ENCODE data around the gene GOLGA8M.
"Not testable (repeated sequence)": the region's sequence is repeated elsewhere in the genome, so short reads cannot be mapped to it uniquely, and the experiment has no call there.

The GOLGA8M gene, protein sequence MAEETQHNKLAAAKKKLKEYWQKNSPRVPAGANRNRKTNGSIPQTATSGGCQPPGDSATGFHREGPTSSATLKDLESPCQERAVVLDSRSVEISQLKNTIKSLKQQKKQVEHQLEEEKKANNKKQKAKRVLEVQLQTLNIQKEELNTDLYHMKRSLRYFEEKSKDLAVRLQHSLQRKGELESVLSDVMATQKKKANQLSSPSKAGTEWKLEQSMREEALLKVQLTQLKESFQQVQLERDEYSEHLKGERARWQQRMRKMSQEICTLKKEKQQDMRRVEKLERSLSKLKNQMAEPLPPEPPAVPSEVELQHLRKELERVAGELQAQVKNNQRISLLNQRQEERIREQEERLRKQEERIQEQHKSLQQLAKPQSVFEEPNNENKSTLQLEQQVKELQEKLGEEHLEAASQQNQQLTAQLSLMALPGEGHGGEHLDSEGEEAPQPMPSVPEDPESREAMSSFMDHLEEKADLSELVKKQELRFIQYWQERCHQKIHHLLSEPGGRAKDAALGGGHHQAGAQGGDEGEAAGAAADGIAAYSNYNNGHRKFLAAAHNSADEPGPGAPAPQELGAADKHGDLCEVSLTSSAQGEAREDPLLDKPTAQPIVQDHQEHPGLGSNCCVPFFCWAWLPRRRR

GRCh38 chr15:28712270-28712669 is at the start of gene GOLGA8M:
Gene GOLGA8M, minus strand, starts transcription at chr15:28712421. Its CDS starts 98 bp downstream, at chr15:28712323.
- not testable (repeated sequence) for DNase-seq (ENCODE audit: low read depth in 1 of 2, low spot score in 1 of 2)

DNA sequence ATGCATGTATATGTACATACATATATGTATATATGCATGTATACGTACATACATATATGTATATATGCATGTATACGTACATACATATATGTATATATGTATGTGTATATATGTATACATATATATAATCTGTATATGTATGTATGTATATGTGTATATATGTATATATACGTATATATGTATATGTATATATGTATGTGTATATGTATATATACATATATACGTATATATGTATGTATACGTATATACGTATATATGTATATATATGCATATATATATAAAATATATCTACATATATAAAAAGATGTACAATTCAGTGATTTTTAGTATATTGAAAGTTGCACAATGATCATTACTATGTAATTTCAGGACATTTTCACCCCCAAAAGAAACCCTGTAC is 30.7 kb upstream of the GOLGA8M start:
- not testable (repeated sequence) for DNase-seq (ENCODE audit: low read depth in 1 of 2, low spot score in 1 of 2)

- DNase-seq (ENCODE audit: low read depth in 1 of 2, low spot score in 1 of 2) = peak in 1 of 2 donors; percentile 35
Observed at GRCh38 chr15:28738590-28739292, 26.5 kb upstream of the GOLGA8M start.

DNA sequence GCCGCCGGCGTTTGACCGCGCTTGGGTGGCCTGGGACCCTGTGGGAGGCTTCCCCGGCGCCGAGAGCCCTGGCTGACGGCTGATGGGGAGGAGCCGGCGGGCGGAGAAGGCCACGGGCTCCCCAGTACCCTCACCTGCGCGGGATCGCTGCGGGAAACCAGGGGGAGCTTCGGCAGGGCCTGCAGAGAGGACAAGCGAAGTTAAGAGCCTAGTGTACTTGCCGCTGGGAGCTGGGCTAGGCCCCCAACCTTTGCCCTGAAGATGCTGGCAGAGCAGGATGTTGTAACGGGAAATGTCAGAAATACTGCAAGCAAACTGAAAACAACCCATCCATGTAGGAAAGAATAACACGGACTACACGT is 26.0 kb upstream of the GOLGA8M start:
- not testable (repeated sequence) for DNase-seq (ENCODE audit: low read depth in 1 of 2, low spot score in 1 of 2)

DNA sequence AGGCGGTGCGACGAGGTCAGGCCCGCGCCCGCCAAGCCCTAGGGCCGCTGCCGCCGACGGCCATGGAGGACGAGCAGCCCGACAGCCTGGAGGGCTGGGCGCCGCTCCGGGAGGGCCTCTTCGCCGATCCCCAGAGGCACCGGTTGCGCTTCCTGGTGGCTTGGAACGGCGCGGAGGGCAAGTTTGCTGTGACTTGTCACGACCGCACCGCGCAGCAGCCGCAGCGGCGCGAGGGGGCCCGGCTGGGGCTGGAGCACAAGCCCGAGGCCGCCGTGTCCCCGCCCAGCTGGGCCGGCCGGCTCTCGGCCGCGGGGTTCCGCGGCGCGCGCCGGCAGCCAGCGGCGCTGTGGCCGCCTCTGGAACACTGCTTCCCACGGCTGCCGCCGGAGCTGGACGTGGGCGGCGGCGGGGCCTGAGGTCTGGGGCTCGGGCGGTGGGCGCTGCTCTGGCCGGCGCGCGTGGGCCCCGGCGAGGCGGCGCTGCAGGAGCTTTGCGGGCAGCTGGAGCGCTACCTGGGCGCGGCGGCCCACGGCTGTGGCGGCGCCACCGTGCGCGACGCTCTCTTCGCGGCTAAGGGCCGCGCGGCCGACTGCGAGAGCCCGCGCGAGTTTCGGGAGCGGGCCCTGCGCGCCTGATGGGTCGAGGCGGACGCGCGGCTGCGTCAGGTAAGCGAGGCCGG is 25.4 kb upstream of the GOLGA8M start:
- DNase-seq (ENCODE audit: low read depth in 1 of 2, low spot score in 1 of 2) = not testable (repeated sequence)

GRCh38 chr15:28728061-28728460 is 15.8 kb upstream of the GOLGA8M start:
- DNase-seq (ENCODE audit: low read depth in 1 of 2, low spot score in 1 of 2) = peak in 1 of 2 donors; percentile 30

- DNase-seq (ENCODE audit: low read depth in 1 of 2, low spot score in 1 of 2) = not testable (repeated sequence)
Observed at GRCh38 chr15:28727026-28727425, 14.8 kb upstream of the GOLGA8M start.

DNA sequence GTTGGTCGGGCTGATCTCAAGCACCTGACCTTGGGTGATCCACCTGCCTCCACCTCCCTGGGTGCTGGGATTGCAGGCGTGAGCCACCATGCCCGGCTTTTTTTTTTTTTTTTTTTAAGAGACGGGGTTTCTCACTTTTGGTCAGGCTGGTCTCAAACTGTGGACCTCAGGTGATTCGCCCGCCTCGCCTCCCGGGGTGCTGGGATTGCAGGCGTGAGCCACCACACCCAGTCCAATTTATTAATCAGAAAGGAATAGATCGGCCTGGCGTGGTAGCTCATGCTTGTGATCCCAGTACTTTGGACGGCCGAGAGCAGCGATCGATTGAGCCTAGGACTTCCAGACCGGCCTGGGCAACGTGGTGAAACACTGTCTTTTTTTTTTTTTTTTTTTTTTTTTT is 13.9 kb upstream of the GOLGA8M start:
- DNase-seq (ENCODE audit: low read depth in 1 of 2, low spot score in 1 of 2) = no peak

DNA sequence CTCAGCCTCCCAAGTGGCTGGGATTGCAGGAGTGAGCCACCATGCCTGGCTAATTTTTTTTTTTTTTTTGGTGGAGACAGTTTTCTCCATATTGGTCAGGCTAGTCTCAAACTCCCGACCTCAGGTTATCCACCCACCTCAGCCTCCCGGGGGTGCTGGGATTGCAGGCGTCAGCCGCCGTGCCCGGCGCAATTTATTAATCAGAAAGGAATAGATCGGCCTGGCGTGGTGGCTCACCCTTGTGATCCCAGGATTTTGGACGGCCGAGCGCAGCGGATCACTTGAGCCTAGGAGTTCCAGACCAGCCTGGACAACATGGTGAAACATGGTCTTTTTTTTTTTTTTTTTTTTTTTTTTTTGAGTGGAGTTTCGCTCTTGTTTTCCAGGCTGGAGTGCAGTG is 13.3 kb upstream of the GOLGA8M start:
- DNase-seq (ENCODE audit: low read depth in 1 of 2, low spot score in 1 of 2) = no peak

GRCh38 chr15:28723986-28724385 is 11.8 kb upstream of the GOLGA8M start:
- not testable (repeated sequence) for DNase-seq (ENCODE audit: low read depth in 1 of 2, low spot score in 1 of 2)

DNA sequence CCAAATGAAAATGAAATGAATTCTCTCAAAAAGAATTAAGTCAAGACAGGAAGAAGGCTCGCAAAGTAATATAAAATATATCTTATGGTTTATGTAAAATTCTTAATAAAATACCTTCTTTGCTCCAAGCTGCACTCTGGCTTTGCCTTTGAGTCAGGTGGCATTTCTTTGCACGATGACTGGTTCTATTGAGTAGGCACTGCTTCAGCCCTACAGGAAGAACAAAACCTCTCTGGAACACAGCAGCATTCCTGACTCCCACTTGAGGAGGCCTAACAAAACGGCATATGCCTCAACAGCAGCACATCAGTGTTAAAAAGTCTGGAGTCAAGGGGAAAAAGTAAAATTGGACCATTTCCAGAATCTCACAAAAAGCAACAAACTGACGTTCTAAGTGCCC is 7.4 kb upstream of the GOLGA8M start:
- DNase-seq (ENCODE audit: low read depth in 1 of 2, low spot score in 1 of 2) = not testable (repeated sequence)

GRCh38 chr15:28718576-28718975 is 6.4 kb upstream of the GOLGA8M start:
- not testable (repeated sequence) for DNase-seq (ENCODE audit: low read depth in 1 of 2, low spot score in 1 of 2)

GRCh38 chr15:28714176-28714575 is 2.0 kb upstream of the GOLGA8M start:
- not testable (repeated sequence) for DNase-seq (ENCODE audit: low read depth in 1 of 2, low spot score in 1 of 2)

GRCh38 chr15:28703927-28704326 is 8.3 kb downstream of the GOLGA8M start:
- DNase-seq (ENCODE audit: low read depth in 1 of 2, low spot score in 1 of 2) = not testable (repeated sequence)

- not testable (repeated sequence) for DNase-seq (ENCODE audit: low read depth in 1 of 2, low spot score in 1 of 2)
Observed at GRCh38 chr15:28702427-28702826, 9.8 kb downstream of the GOLGA8M start.

GRCh38 chr15:28694006-28694751 is 18.0 kb downstream of the GOLGA8M start:
- DNase-seq (ENCODE audit: low read depth in 1 of 2, low spot score in 1 of 2) = not testable (repeated sequence)

GRCh38 chr15:28693021-28693420 is 19.2 kb downstream of the GOLGA8M start:
- DNase-seq (ENCODE audit: low read depth in 1 of 2, low spot score in 1 of 2) = not testable (repeated sequence)

GRCh38 chr15:28673533-28673932 is 38.7 kb downstream of the GOLGA8M start:
- not testable (repeated sequence) for DNase-seq (ENCODE audit: low read depth in 1 of 2, low spot score in 1 of 2)

DNA sequence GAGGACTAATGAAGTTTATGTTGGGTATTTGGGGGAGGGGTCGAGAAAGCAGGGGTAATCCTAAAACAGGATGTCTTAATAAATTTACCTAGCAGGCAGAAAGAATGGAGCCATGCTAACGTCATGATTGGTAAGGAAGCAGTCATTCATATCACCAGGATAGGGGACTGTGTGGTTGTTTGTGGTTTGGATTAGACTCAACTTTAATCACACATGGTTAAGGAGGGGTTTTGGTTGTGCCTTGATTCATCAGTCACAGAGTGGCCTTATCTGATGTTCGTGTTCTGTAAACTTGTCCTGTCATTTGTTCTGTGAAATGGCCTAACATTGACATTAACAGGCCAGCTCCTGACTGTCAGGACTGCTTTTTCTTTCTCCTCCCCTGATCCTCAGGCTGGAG is 40.1 kb downstream of the GOLGA8M start:
- not testable (repeated sequence) for DNase-seq (ENCODE audit: low read depth in 1 of 2, low spot score in 1 of 2)

GRCh38 chr15:28666402-28666801 is 45.8 kb downstream of the GOLGA8M start:
- DNase-seq (ENCODE audit: low read depth in 1 of 2, low spot score in 1 of 2) = not testable (repeated sequence)

Data from activated CD4-positive, alpha-beta T cell treated with anti-CD3 and anti-CD28 coated beads, Interleukin-2, amount 50 U/mL, for 24 hours (primary cell).